Measurements from ENCODE around the gene PRKAG2.

Gene PRKAG2

GRCh38 chr7:151736403-151736909 is 140.5 kb downstream of the PRKAG2 start:
- DNase-seq, result no peak

DNA sequence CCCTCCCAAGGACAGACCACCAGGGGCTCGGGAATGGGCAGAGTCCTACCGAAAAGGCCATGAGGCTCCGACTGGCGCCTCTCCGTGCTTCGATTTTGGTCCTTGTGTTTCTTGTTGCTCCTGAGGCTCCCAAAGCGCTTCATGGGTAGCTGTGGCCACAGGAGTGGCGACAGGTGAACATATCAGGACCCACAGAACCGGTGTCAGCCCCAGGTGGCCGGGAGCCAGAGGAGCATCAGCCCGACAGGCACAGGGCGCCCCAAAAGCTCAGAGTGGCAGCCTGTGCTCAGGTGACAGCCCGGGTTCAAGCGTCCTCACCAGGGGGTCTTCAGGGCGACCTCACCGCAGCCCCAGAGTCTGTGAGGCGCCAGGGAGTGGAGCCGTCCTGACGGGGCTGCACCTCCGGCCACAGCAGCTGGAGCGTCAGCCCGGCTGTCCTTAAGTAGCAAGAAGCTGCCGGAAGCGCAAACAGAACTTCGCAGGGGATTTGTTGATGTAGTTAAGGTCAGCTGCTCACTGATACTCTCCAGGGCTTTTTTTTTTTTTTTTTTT is 141.0 kb downstream of the PRKAG2 start:
- DNase-seq, result no peak

GRCh38 chr7:151735186-151735850 is 141.6 kb downstream of the PRKAG2 start:
- DNase-seq, result no peak

GRCh38 chr7:151732834-151733592 is 143.9 kb downstream of the PRKAG2 start:
- DNase-seq, result no peak

DNA sequence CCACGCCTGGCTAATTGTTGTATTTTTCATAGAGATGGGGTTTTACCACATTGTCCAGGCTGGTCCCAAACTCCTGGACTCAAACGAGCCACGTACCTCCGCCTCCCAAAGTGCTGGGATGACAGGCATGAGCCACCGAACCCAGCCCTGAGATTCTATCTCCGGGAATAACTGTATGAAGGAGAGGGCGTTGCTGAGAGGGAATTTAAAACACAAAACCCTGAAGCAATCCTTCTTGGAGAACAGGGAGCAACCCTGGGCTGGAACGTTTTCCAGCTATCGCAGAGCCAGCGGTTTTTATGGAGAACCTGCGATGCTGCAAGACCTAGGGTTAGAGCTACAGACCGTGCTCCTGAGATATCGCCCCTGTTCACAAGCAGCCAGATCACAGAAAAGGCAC is 144.6 kb downstream of the PRKAG2 start:
- no peak for DNase-seq

DNA sequence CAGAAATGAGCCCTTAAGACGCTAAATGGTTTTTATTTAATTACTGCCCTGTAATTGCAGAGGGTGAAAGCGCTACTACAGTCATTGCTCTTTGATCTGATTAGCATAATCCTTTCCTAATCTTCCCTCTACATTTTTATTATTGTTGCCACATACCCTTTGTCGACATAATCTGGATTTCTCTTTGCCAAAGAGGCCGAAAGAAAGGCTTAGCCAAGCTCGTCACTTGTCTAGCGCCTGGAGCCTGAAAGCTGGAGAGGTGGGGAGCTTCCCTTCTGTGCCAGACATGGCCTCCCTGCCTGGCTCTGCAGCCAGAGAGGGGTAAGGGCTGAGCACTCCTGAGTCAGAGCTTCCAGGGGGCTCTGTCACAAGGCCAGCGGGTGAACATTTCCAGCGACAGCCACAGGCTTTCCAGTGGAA is 145.9 kb downstream of the PRKAG2 start:
- DNase-seq, result no peak

DNA sequence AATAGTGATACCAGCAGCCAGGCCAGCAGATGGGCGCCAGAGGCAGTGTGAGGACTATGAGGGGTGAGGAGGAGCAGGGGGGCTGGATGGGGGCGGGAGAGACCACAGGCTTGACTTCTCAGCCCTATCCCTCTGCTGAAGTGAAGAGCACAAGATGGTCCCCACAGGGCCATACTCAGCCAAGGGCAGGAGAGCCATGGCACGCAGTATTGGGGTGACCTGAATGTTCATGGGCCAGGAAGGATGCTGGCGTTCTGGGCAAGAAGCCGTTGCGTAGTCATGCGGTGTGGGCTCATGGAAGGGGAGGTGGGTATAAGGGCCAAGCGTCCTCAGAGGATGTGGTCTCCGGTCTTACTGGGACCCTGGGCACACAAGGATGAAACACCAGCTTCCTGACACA is 146.3 kb downstream of the PRKAG2 start:
- DNase-seq, result no peak

DNA sequence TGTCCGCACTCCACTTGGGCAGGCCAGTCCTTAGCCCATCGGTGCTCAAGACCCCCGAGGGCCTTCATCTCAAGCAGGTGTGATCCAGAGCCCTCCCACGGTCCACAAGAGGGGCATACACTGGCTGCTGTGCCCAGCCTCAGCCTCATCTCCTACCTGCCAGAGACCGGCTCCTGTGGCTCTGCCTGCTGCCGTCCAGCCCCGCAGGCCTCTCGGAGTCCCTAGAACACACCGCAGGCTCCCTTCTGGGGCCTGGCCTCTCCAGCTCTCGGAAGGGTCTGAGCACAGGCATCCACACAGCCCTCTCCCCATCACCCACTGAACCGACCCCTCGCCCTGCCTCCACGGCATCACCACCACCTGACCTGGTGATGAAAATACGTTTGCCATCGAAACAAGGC is 147.4 kb downstream of the PRKAG2 start:
- no peak for DNase-seq

- DNase-seq, result no peak
Measured at GRCh38 chr7:151728746-151729145, 148.2 kb downstream of the PRKAG2 start.

DNA sequence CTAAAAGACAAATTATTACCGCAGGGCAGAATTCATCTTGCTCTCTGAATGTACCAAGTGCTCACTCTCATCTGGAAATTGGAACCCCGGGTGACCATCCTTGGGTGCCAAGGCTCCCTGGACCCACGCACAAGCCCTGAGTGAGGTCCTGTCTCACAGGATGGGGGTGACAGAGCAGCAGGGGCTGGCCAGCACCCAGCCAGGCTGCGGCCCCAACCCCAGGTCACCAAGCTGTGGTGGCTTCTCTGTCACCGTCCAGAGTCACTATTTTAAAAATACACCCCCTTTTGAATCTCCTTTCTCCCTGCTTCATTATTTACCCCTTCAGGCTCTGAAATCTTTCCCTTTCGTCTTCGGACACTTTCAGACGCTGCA is 148.6 kb downstream of the PRKAG2 start:
- DNase-seq, result no peak

DNA sequence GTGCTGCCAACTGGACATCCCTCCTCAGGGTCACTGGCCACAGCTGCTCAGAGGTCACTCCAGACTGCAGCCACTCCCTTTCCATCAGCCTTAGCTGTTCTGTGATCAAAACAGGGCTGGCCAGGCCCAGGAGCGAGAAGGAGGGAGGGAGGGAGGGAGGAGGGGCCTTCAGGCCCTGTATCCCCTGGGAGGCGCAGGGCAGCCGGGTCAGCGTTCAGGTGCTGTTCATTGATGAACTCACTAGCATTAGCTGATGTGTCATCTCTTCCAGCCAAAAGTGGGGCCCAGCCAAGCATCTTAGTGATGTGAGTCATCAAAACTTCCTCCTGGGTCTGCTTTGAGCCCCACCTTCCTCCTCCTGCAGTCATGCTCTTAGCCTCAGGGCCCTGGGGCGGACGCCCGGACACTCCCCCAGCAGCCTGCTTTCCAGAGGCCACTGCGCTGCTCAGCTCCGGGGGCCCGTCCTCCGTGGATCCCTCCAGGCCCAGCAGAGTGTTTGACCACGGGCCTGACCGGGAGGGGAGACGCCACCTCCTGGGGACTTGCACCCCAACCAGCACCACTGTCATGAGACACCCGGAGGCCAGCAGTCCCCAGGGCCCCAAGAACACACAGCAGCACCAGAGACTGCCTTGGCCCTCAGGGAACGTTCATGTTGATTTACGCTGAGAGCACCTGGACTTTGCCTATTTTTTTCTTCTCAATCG is 149.2 kb downstream of the PRKAG2 start:
- peak; percentile 25 for DNase-seq

DNA sequence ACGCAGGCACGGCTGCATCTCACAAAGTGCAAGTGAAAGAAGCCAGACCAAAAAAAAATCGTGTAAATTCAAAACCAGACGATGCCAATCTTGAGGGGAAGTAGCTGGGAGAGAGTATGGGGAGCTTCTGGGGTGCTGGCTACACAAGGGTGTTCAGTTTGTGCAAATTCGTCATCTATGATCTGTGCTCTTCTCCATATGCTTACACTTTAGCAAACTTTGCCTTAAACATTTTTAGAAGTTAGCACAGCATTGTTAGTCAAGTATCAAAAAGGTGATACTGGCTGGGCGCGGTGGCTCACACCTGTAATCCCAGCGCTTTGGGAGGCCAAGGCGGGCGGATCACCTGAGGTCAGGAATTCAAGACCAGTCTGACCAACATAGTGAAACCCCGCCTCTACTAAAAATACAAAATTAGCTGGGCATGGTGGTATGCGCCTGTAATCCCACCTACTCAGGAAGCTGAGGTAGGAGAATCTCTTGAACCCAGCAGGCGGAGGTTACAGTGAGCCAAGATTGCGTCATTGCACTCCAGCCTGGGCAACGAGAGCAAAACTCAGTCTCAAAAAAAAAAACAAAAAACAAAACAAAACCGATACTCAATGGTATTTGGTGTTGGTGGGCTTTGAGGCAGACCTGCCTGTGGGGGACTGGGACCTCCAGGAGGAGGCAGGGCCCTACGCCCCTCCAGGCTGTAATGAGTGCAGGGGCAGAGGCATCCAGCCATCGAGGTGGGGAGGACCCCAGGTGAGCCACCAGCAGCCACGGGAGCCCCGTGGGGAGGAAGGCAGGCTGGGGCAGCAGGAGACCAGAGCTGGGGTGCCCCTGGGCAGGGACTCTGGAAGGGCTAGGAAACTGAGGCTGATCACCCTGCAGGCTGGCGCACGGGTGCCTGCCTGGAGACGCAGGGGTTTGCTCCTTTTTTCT is 150.0 kb downstream of the PRKAG2 start:
- DNase-seq, result no peak

- no peak for DNase-seq
Measured at GRCh38 chr7:151725844-151726651, 150.9 kb downstream of the PRKAG2 start.

DNA sequence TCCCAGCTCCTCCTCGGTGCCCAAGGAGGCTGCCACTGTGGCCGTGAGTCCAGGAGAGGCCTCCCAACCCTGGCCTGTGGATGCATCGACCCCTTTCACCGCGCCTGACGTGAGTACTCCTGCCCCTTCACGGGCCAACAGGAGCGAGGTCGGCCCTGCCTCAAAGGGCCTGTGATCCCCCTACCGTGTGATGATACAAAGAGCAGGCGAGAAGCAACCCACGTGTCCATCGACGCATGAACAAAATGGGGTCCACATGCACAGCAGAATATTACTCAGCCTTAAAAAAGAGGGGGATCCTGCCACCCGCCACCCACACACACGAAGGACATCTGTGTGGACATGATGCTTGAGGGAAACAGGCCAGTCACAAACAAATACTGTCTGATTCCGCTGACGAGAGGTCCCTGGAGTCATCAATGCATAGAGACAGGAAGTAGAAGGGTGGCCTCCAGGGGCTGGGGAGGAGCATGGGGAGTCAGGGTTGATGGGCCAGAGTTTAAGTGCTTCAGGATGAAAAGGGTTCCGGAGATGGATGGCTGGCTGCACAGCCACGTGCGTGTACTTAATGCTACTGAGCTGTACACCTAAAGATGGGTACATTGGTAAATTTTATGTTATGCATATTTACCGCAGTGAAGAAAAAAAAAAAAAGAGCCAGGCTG is 151.9 kb downstream of the PRKAG2 start:
- DNase-seq, result no peak

- no peak for DNase-seq
Measured at GRCh38 chr7:151724250-151724915, 152.5 kb downstream of the PRKAG2 start.

- no peak for DNase-seq
Measured at GRCh38 chr7:151723321-151723720, 153.6 kb downstream of the PRKAG2 start.

- DNase-seq, result no peak
Measured at GRCh38 chr7:151722533-151722932, 154.4 kb downstream of the PRKAG2 start.

DNA sequence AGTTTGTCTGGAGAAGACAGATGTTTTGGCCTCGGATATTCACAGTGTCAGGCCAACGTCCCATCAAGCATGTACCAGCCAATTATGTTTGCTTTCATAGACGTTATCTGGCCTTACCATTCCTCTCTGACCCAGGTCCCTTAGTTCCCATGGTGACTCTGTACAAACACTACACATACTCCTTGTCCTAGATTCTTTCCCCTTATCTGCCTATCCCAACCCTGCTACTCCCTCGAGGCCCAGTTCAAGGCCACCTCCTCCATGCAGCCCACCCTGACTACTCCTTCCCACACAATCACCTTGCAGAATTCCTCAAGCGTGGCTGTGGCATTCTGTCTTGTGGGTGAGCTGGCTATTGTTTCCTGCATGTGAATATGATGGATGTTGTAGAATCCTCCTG is 155.2 kb downstream of the PRKAG2 start:
- DNase-seq, result no peak

- no peak for DNase-seq
Measured at GRCh38 chr7:151721236-151721635, 155.7 kb downstream of the PRKAG2 start.

DNA sequence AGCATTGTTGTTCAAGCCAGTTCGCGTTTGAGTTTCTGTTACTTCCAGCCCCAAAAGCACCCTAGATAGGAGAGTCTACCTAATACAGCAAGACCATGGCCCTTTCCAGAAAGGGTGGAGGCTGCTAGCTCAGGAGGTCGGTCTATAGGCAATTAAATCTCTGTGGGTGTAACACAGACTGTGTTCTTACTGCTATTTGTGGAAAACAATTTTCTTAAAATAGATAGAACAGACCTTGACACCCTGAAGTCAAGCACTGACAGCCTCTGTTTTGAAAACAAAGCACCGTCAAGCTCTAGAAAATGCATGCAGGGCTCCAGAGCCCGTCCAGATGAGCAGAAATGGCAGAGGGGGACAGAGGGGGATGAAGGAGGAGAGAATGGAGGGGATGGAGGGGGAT is 156.6 kb downstream of the PRKAG2 start:
- DNase-seq, result no peak

Measured in KG1 (cell line).